Activated CD4-positive, alpha-beta T cell treated with anti-CD3 and anti-CD28 coated beads, Interleukin-2, amount 50 U/mL, for 16 hours (primary cell): Measurements from ENCODE around the gene ARPP21.

Experiments used
- DNase-seq: peaks from one replicate; pipeline ENCODE4 v3.0.0-alpha.2; 2020

ARPP21 gene

GRCh38 chr3:35677797-35678196, 38.5 kb downstream of the ARPP21 start:
- no peak for DNase-seq

- DNase-seq = no peak
Observed at GRCh38 chr3:35678643-35679161, 39.4 kb downstream of the ARPP21 start.

GRCh38 chr3:35679409-35680080, 40.2 kb downstream of the ARPP21 start:
- DNase-seq = no peak

- no peak for DNase-seq
Observed at GRCh38 chr3:35680866-35681650, 41.7 kb downstream of the ARPP21 start.

- DNase-seq = no peak
Observed at GRCh38 chr3:35685153-35685552, 45.8 kb downstream of the ARPP21 start.

GRCh38 chr3:35688826-35689225, 49.5 kb downstream of the ARPP21 start:
- no peak for DNase-seq

GRCh38 chr3:35690271-35690670, 50.9 kb downstream of the ARPP21 start:
- no peak for DNase-seq

- no peak for DNase-seq
Observed at GRCh38 chr3:35705904-35706303, 66.6 kb downstream of the ARPP21 start.

- no peak for DNase-seq
Observed at GRCh38 chr3:35707904-35708303, 68.6 kb downstream of the ARPP21 start.

GRCh38 chr3:35708394-35709271, 69.3 kb downstream of the ARPP21 start:
- no peak for DNase-seq

GRCh38 chr3:35709691-35710090, 70.4 kb downstream of the ARPP21 start:
- DNase-seq = no peak

GRCh38 chr3:35710554-35710953, 71.2 kb downstream of the ARPP21 start:
- DNase-seq = no peak

- no peak for DNase-seq
Observed at GRCh38 chr3:35718921-35719320, 79.6 kb downstream of the ARPP21 start.

- DNase-seq = no peak
Observed at GRCh38 chr3:35721628-35722027, 82.3 kb downstream of the ARPP21 start.

- DNase-seq = no peak
Observed at GRCh38 chr3:35722902-35723301, 83.6 kb downstream of the ARPP21 start.

- no peak for DNase-seq
Observed at GRCh38 chr3:35723480-35724097, 84.3 kb downstream of the ARPP21 start.

- no peak for DNase-seq
Observed at GRCh38 chr3:35724106-35724505, 84.8 kb downstream of the ARPP21 start.

- no peak for DNase-seq
Observed at GRCh38 chr3:35727179-35727578, 87.9 kb downstream of the ARPP21 start.

- no peak for DNase-seq
Observed at GRCh38 chr3:35733341-35733740, 94.0 kb downstream of the ARPP21 start.

- no peak for DNase-seq
Observed at GRCh38 chr3:35733864-35734263, 94.5 kb downstream of the ARPP21 start.

GRCh38 chr3:35737080-35737479, 97.8 kb downstream of the ARPP21 start:
- no peak for DNase-seq

GRCh38 chr3:35737527-35737926, 98.2 kb downstream of the ARPP21 start:
- no peak for DNase-seq
